Measurements from ENCODE around the gene PLXNB2.

Gene PLXNB2

DNA sequence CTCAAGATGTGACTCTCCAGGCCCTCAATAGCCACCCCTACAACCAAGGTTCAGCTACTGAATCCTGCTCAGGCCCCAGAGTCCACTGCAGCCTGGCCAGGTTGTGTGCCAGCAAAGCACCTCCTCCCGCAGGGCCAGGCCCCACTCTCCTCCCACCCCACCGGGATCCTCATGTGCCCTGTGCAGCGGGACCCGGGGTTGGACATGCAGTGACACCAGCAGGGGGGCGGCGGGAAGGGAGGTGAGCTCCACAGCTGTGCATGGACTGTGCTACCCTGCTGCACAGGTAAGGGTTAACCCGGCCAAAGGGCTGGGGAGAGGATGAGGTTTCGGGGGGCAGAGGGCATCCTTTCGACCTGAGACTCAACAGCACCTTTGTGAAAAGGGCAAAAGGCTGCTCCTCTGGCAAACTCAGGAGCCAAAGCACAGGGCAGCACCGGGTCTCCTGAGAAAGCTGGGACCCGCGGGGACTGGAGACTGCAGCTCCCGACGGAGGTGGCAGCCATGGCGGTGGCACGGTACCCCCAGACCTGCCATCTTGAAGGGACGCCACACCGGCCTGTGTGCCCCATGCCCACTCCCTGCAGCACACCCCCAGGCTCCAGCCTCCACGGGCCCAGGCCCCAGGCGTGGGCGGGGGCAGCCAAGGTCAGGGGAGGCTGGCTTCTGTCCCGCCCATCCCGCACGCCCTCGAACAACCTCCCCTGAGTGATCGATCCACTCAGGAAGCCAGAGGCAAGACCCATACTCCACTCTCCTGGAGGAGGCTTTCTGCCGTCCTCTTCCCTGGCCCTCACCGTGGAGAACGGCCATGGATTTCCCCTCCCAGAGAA lies 10.6 kb downstream of the PLXNB2 start:
- DNase-seq = no peak

DNA sequence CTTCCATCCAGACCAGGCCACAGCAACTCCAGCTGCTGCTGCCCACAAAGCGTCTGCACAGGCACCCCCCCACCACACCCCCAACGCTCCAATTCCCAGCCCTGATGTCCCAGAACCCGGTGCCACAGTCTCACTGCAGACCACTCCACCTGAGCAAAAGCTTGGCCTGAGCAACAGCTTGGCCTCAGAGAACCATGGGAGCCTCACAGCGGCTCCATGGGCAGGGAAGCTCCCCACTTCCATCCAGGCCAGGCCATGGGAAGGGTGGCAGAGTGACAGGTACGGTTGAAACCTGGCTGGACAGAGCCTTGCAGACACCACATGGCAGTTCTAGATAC lies 13.2 kb downstream of the PLXNB2 start:
- DNase-seq = no peak

DNA sequence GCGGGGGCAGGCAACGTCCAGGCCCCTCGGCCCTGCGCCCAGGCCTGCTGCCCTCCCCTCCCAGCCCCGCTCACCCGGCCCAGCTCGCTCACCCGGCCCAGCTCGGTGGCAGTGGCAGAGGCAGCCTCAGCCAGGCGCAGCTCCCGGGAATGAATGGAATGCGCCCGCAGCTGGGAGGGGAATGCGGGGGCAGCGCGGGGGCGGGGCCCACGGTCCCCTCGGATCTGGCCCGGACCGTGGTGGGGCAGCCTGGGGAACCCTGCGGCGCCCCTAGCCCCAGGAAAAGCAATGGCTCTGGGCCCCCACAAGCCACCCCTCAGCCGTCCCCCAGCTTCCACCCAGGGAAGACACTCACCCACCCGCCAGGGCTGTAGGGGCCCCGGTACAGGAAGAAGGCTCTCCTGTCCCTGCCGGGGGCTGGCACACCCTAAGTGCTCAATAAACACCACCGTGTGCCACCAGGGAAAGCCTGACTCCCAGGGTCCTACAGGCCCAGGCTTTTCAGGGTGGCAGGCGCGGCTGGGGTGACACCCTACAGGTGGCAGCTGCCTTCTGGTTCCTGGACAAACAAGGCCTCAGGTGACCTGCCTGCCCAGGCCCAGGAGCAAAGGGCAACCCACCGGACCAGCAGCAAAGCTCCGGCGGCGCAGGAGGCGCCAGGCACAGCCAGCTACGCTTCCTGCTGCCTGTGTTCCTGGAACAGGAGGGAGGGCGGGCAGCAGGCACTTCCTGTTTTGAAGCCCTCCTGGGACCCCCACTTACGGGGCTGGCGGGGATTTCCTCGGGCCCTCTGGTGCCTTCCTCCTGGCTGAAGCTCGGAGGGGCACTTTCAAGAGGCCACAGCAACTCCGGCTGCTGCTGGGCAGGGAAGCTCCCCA lies 13.8 kb downstream of the PLXNB2 start:
- no peak for DNase-seq

DNA sequence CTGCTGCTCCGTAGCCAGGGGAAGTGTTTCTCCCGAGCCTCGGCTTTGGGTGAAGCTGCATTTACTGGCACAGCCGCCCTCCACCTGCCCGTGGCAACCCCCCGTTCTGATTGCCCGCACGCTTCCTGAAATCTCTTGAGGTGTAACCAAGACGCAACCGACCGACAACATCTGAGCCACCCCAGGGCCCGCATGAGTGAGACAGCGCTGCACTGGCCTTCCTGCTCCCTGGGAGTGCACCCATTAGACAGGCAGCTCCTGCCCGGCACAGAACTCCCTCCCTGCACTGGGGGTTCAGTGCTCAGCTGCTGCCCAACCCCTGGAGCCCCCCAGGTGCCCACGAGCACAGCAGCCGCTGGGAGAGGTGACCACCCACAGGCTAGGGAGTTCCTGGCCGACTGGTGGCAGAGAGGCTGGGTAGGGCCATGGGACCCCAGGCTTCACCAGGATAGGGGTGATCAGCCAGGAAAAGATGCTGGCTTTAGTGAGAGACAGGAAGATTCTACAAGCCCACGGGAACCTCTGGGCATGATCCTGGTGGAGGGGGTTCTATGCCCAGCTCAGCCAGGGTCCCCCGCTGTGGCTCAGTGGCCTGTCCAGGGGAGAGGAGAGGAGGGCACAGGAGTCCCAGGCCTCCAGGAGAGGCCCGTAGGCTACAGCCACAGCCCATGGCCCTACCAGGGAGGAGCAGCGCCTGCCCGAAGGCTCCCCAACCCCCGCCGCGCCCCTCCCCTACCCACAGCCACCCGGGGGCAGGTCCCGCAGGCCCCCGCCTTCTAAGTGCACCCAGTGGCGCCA lies 14.6 kb downstream of the PLXNB2 start:
- DNase-seq = no peak

DNA sequence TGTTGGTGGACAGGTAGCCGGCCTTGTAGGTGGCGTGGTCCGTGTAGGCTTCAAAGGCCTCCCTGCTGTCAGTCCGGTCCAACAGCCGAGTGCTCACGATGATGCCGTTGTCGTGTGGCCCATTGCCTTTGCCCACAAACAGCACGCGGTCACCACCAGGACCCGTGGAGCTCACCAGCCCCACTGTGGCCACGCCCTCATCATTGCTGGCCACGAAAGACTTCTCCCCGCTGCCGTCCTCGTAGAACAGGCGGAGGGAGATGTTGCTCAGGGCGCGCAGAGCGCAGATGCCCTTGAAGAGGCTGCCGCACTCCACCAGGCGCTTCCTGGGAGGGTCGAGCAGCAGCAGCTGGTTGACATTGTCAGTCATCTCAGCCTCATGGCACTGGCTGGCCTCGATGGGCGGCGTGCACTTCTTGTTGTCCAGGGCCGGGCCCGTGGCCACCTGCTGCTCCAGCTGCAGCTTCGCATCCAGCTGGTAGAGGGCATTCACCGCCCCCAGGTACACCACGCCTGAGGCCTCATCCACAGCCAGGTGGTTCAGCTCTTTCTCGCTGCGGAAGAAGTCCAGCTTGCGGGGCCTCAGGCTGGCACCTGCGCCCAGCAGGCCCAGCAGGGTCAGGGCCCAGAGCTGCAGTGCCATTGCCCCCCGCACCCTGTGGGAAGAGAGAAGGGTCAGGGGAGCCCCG lies 17.4 kb downstream of the PLXNB2 start:
- DNase-seq = no peak

DNA sequence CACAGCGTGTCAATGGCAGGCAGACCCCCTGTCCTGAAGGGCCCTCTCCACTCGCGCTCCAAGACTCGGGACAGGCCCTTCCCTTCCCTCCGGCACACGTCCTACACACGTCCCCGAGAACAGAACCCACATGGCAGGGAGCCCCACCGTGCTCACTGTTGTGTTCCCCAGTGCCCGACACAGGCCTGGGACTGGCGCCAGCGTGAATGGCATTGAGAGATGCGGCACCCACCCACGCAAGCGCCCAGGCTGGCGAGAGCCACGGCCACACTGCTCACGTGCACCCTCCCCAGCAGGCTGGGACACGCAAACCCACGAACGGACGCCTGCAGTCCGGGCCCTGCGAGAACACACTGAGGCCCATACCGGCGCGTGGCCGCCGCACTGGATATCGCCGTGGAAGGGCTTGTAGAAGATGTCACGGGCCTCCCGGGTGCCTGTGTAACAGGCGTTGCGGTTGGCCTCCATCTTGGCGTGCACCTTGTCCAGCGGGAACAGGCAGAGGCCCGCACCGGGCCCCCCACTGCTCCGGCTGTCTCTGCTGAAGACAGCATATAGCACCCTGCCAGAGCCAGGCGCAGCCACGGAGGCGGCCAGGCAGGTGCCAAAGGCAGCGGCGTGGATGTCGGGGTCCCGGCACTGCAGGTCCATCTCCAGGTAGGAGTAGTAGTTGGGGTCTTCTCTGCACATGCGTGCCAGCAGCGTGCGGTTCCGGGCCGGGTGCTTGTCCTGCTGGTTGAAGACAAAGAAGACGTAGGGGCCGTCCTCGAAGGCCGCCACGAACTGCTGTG lies 18.1 kb downstream of the PLXNB2 start:
- DNase-seq = no peak

DNA sequence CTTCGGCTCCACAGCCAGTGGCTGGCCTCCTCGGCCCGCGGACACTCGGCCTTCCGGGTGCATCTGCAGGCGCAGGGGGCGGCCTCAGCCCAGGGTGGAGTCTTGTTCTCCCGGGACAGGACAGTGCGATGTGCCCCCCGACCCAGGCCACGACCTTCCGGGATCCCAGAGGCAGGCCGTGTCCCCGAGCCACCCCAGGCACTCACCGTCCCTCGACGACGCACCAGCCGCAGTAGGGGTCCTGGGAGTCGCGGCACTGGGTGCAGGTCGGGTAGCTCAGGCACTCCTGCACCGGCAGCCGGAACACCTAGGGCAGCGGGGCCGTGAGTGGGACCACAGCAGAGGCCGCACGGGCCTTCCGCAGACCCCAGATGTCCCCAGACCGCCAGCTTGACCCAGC lies 19.7 kb downstream of the PLXNB2 start:
- DNase-seq = no peak

DNA sequence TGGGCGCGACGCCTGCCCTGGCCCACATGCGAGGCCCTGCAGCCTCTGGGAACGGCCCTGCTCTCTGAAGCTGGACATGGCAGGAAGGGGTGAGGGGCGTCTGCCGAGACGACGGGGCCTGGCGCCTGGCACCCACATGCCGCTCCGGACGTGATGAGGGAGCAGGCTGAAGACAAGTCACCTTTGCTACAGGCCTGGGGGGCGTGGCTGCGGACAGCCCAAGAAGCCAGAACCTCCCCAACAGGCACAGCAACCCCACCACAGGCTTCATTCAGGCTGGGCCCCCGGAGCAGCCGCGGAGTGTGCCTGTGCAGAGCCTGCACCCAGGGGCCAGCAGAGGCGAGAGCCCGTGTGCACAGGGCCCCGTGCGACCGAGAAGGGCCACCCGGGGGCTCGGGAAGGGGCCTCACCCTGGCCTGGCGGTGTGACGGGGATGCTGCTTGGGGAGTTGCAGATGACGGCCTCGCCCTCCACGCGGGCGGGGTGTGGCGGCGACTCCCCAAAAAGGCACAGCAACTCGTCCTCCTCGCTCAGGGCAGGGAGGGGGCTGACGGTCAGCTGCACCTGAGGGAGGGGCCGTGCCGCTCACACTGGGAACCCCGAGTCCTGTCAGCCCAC lies 20.6 kb downstream of the PLXNB2 start:
- DNase-seq = no peak

DNA sequence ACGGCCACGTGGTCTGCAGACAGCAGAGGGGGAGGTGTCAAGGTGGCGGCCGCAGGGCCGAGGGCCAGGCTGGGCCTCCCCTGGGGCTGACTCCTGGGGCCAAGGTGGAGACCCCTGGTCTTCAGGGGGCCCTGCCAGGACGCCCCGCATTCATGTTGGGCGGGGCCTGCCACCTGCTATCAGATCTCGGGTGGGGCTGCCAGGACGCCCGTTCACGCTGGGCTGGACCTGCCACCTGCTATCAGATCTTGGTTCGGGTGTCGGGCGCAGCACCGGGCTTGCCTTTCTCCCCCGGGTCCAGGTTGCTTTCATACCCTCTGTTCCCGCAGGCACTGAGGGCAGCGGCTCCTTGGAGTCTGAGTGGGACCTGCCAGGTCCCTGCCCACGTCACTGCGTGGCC lies 21.2 kb downstream of the PLXNB2 start:
- no peak for DNase-seq

DNA sequence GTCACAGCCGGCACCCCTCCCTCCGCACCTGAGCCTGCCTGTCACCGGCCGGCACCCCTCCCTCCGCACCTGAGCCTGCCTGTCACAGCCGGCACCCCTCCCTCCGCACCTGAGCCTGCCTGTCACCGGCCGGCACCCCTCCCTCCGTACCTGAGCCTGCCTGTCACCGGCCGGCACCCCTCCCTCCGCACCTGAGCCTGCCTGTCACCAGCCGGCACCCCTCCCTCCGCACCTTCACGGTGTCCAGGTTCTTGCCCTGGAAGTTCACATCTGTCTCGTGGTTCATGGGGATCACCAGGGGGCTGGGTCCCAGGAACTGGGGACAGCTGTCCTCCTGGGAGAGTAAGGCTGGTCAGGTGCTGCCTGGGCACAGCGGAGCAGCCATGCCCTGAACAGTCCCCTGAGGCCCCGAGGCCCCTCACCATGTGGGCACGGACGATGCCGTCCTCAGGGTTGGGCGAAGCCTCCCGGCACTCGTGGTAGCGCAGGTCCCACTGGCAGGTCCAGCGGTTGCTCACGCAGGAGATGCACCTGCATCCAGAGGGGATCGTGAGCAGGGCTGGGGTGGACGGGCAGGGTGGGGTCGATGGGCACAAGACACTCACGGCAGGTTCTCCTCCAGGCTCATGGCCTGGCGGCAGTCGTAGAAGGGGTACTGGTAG lies 21.7 kb downstream of the PLXNB2 start:
- DNase-seq = no peak

DNA sequence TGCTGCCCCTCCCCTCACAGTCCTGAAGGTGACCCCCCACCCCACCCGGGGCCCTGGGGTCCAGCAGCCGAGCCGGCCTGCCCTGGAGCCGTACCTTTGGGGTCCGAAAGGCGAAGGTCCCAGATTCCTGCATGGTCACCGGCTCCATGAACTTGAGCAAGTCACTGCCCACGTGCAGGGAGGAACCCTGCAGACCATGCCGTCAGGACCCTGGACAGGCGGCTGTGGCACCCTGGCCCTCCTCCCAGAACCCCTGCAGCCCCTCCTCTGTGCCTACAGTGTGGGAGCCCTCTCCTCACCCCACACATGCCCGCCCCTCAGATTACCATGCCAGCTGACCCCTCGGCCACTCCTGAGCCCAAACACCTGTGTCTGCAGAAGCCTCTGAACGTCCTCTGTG lies 23.0 kb downstream of the PLXNB2 start:
- DNase-seq = no peak

DNA sequence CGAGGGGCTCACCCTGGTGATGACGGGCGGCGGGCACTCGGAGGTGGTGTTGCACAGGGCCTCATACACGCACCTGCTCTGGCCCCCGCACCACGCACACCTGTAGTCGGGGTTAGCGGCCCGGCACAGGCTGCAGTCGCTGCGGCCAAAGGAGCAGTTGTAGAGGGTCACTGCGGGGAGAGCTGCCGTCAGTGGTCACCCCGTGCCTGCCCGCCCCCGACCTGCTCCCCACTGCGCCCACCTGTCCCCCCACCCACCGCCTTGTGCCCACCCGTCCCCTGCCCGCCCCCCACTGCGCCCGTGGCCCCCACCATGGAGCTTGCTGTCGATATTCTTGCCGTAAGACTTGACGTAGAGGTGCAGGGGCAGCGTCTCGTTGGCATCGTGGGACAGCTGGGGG lies 23.6 kb downstream of the PLXNB2 start:
- no peak for DNase-seq

DNA sequence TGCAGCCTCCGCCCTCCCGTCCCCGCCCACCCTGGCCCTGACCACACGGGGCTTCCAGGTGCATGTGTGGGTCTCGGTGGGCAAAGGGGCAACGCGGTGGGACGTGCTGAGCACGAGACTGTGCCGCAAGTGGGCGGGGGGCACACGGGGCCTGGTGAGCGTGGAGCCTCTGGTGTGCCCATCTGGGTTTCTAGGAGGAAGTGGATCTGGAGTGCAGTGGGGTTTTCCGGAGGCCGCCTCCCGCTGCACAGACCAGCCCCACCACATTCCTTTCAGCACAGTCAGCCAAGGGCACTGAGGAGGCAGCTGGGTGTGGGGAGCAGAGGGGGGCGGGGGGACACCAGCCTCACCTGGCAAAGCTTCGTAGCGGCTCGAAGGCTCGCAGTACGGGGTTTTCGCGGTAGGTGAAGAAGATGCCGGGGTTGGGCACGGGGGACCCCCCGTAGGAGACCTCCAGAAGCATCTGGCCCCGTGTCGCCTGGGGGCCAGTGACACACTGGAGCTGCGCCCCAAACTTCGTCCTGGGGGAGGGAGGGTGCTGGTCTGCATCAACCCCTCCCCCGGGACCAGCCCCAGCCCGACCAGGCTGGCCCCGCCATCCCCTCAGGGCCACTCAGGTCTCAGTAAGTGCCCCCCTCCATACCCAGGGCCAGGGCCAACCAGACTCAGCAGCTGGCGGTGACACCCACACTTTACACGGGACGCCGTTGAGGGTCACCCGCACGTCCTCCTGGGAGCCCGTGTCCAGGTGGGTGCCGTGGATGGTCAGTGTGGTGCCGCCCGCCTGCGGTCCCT lies 24.9 kb downstream of the PLXNB2 start:
- DNase-seq = no peak

DNA sequence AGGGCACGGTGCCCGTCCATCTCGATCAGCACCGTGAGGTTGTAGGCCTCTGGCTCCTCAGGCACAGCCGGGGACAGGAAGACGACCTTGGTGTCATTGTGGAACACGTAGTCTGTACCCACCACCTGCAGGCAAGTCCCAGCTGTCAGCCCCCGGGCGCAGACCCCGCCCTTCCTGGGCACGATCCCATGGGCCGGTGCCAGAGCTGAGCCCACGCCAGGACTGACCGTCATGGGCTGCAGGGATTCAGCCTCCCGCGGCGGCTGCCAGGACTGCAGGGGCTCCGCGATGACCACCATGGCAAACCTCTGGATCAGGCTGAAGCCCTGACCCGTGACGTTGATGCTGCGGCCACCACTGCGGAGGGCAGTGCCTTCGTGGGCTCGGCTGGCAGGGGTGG lies 25.5 kb downstream of the PLXNB2 start:
- DNase-seq = no peak

DNA sequence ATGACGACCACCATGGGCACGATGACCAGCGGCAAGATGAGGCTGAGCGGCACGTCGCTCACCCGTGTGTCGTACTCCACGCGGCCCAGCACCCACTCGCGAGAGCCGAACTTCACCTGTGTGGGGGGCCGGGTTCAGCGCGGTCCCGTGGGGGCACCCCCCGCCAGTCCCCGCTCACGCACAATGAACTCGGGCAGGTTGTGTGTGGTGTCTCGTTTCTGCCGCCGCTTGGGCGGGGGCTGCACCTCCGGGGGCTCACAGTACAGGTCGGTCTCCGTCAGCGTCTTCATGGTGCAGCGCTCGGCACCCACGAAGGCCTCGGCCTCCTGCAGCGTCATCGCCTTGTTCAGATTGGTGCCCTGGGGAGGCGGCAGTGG lies 26.1 kb downstream of the PLXNB2 start:
- DNase-seq = no peak

DNA sequence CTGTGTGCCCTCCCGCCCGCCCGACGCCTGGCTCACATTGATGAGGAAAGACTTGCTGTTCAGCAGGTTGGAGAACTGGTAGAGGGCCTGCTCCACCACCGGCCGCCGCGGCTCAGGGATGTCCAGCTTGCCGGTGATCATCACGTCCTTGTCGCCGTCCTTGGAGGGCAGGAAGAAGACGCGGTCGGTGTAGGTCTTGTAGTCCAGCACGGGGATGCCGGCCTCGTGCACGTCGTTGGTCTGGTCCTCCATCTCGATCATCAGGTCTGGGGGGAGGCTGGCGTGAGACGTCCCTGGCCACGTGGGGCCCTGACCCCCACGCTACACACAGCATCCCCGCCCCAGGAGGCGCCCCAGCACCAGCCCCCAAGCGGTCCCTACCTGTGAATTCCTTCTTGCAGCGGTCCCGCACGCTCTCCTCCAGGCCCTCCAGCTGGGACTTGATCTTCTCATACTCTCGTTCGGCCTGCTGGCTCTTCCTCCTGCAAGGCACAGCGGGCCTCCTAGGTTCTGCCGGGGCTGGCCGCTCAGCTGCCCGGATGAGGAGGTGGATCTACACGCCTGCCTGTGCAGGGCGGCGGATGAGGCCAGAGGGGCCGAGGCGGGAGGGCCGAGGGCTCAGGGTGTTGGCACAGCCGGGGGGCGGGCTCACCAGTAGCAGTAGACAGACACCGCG lies 26.6 kb downstream of the PLXNB2 start:
- DNase-seq = no peak

DNA sequence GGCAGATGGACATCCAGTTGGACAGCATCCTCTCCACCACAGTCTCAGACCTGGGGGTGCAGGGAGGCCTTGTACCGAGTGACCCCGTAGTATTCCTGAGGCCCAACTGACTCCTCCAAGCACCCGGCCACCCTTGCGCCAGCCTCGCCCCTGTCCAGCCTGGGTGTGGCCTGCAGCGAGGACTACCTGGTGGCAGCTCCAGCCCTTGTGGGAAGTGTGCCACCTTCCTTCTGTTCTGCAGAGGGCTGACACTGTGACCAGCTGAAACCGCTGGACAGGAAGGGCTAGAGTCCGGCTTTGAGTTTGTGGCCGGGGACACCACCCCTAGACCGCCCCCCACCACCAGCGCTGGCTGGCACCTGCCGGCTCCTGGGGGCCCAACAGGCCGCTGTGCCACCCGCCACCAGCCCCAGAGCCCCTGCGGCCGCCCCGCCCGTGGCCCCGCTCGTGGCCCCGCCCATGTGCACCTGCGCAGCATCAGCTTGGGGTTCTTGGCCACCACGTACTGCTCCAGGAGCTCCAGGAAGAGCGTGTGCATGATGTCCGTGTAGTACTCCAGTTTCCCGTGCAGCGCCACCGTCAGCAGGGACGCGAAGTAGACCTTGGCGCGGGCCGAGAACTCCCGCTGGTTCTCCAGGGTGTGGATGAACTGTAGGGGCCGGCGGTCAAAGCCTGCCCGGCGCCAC lies 27.3 kb downstream of the PLXNB2 start:
- DNase-seq = no peak

DNA sequence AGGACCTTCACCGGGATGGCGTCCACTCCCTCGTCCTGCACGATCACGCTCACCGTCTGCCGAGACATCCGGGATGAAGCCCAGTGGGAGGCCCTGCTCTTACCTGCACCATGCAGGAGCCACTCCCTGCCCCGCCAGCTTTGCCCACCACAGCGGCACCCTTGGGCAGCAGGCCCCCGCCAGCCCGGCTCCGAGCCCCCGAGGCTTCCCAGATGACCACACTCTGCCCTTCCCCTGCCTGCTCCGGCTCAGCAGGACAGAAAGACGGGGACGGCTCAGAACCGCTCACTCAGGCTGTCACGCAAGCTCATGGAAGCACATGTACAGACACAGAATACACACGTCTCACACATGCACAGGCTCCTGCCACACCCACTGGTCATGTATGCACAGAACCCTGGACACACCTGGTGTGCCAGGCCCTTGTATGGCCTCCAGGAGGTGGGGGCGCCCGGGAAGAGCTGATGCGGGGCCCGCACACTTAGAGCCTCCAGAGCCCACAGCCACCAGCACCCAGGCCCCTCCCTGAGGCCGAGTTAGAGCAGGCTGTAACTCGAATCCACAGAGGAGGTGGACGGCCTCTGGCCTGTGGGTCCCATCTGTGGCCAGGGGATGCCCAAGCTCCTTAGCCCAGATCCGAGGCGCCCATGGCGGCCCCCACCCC lies 28.4 kb downstream of the PLXNB2 start:
- no peak for DNase-seq
